Measurements from ENCODE around the gene GPR31.

DNA sequence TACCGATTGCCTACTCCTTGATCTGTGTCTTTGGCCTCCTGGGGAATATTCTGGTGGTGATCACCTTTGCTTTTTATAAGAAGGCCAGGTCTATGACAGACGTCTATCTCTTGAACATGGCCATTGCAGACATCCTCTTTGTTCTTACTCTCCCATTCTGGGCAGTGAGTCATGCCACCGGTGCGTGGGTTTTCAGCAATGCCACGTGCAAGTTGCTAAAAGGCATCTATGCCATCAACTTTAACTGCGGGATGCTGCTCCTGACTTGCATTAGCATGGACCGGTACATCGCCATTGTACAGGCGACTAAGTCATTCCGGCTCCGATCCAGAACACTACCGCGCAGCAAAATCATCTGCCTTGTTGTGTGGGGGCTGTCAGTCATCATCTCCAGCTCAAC, 21.4 kb downstream of the GPR31 start:
- TF ChIP-seq, protein P1, sequence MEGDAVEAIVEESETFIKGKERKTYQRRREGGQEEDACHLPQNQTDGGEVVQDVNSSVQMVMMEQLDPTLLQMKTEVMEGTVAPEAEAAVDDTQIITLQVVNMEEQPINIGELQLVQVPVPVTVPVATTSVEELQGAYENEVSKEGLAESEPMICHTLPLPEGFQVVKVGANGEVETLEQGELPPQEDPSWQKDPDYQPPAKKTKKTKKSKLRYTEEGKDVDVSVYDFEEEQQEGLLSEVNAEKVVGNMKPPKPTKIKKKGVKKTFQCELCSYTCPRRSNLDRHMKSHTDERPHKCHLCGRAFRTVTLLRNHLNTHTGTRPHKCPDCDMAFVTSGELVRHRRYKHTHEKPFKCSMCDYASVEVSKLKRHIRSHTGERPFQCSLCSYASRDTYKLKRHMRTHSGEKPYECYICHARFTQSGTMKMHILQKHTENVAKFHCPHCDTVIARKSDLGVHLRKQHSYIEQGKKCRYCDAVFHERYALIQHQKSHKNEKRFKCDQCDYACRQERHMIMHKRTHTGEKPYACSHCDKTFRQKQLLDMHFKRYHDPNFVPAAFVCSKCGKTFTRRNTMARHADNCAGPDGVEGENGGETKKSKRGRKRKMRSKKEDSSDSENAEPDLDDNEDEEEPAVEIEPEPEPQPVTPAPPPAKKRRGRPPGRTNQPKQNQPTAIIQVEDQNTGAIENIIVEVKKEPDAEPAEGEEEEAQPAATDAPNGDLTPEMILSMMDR (IDR thresholded peaks at IDR 0.05), result no peak
- TF ChIP-seq POLR2A (IDR thresholded peaks at IDR 0.05), result no peak
